ENCODE results near the gene SCAI. TPM values are rescaled to one million over a fixed set of nuclear protein-coding genes. Genes with fewer than 3 reads are reported as not detected.

Gene SCAI
- polyA plus RNA-seq, 2 of the 4 experiments (the other 2 are of a cell fraction), result 2.1 to 5.0 TPM

DNA sequence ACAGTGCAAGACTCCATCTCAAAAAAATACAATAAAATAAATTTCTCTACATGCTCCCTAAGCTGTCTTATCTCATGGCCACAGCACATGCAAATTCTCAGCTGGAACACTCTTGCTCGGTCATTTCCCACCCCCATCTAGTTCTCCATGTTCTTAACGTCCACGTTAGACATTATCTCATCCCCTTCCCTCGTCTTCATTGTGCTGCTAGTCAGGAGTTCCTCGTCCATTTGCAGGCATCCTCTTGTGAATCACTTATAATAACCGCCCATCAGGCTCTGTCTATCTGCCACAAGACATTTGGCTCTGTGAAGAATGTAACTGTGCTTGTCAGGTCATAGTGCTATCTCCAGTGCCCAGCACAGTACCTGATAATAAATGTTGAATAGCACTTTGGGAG, 169.5 kb downstream of the SCAI start:
- 92% methylated on average over 6 of the region's 6 CpGs for WGBS (ENCODE audit: missing lambda C conversion rate)
- Histone ChIP-seq H3K9me3 (no peaks in the 10 kb centered on the region), H3K27ac (no peak overlapping the region), H3K4me3 (no peak overlapping the region), H3K4me1 (no peaks in the 10 kb centered on the region), H3K4me2 (no peak overlapping the region)
- ChIA-PET CTCF (no interaction called here), POLR2A (no interaction called here)
- TF ChIP-seq POLR2AphosphoS2 (conservative IDR thresholded peaks at IDR 0.05; ENCODE audit: low read length) (no peak), FOSB (CRISPR knock-in tag; IDR thresholded peaks at IDR 0.05) (no peak), ZSCAN20 (CRISPR knock-in tag; IDR thresholded peaks at IDR 0.05) (no peak), MAZ (IDR thresholded peaks at IDR 0.05; ENCODE audit: borderline replicate concordance, low read depth, low read length) (no peak), BHLHE40 (IDR thresholded peaks at IDR 0.05; ENCODE audit: low read depth, low read length) (no peak), JUN (IDR thresholded peaks at IDR 0.05) (no peak), FOXS1 (CRISPR knock-in tag; IDR thresholded peaks at IDR 0.05) (no peak), RAD21 (conservative IDR thresholded peaks at IDR 0.05 in 1 of 2, IDR thresholded peaks at IDR 0.05 in 1 of 2) (no peak), ZNF302 (CRISPR knock-in tag; IDR thresholded peaks at IDR 0.05) (no peak), ZC3H11A (IDR thresholded peaks at IDR 0.05) (no peak), HDAC2 (IDR thresholded peaks at IDR 0.05) (no peak), ZFP36 (IDR thresholded peaks at IDR 0.05; ENCODE audit: borderline replicate concordance, partially characterized antibody) (no peak), SMC3 (IDR thresholded peaks at IDR 0.05) (no peak), EHF (CRISPR knock-in tag; IDR thresholded peaks at IDR 0.05) (no peak), HOXA7 (CRISPR knock-in tag; IDR thresholded peaks at IDR 0.05) (no peak), KDM5A (IDR thresholded peaks at IDR 0.05) (no peak)
- TF ChIP-seq, protein P1, sequence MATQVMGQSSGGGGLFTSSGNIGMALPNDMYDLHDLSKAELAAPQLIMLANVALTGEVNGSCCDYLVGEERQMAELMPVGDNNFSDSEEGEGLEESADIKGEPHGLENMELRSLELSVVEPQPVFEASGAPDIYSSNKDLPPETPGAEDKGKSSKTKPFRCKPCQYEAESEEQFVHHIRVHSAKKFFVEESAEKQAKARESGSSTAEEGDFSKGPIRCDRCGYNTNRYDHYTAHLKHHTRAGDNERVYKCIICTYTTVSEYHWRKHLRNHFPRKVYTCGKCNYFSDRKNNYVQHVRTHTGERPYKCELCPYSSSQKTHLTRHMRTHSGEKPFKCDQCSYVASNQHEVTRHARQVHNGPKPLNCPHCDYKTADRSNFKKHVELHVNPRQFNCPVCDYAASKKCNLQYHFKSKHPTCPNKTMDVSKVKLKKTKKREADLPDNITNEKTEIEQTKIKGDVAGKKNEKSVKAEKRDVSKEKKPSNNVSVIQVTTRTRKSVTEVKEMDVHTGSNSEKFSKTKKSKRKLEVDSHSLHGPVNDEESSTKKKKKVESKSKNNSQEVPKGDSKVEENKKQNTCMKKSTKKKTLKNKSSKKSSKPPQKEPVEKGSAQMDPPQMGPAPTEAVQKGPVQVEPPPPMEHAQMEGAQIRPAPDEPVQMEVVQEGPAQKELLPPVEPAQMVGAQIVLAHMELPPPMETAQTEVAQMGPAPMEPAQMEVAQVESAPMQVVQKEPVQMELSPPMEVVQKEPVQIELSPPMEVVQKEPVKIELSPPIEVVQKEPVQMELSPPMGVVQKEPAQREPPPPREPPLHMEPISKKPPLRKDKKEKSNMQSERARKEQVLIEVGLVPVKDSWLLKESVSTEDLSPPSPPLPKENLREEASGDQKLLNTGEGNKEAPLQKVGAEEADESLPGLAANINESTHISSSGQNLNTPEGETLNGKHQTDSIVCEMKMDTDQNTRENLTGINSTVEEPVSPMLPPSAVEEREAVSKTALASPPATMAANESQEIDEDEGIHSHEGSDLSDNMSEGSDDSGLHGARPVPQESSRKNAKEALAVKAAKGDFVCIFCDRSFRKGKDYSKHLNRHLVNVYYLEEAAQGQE (IDR thresholded peaks at IDR 0.05), result no peak
- TF ChIP-seq, protein P2, sequence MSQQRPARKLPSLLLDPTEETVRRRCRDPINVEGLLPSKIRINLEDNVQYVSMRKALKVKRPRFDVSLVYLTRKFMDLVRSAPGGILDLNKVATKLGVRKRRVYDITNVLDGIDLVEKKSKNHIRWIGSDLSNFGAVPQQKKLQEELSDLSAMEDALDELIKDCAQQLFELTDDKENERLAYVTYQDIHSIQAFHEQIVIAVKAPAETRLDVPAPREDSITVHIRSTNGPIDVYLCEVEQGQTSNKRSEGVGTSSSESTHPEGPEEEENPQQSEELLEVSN (IDR thresholded peaks at IDR 0.05; ENCODE audit: borderline replicate concordance, low read depth), result no peak
- TF ChIP-seq, protein P3, sequence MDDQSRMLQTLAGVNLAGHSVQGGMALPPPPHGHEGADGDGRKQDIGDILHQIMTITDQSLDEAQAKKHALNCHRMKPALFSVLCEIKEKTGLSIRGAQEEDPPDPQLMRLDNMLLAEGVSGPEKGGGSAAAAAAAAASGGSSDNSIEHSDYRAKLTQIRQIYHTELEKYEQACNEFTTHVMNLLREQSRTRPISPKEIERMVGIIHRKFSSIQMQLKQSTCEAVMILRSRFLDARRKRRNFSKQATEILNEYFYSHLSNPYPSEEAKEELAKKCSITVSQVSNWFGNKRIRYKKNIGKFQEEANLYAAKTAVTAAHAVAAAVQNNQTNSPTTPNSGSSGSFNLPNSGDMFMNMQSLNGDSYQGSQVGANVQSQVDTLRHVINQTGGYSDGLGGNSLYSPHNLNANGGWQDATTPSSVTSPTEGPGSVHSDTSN (IDR thresholded peaks at IDR 0.05), result no peak
- TF ChIP-seq, protein P4, sequence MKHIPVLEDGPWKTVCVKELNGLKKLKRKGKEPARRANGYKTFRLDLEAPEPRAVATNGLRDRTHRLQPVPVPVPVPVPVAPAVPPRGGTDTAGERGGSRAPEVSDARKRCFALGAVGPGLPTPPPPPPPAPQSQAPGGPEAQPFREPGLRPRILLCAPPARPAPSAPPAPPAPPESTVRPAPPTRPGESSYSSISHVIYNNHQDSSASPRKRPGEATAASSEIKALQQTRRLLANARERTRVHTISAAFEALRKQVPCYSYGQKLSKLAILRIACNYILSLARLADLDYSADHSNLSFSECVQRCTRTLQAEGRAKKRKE (CRISPR knock-in tag; IDR thresholded peaks at IDR 0.05; ENCODE audit: low read depth), result no peak
- no peak for DNase-seq (ENCODE audit: low read depth in 1 of 2, low spot score in 1 of 2)
- ATAC-seq, result no peak
- FAIRE-seq, result no peak

DNA sequence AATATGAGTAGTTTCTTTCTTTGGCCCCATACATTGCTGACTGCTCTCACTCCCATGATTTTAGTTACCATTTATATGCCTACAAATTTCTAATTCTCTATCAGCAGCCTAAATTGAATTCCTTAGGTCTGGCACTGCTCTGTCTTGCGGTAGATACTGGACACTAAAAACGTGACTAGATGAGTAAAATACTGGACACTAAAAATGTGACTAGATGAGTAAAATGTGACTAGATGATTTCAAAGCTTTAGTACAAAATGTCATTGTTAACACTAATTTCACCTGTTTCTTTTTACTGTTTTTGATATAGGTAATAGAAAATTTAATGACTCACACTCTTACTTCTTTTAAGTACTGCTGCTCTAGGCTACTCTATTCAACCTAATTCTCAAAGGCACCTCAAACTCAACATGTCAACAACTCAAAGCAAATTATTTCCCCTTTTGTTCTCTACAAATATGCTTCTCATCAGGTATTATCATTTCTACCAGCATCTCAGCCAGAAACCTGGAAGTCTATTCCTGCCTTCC, 171.0 kb downstream of the SCAI start:
- 90% methylated on average over 2 of the region's 2 CpGs for WGBS (ENCODE audit: missing lambda C conversion rate)

More for the DNA sequence above, 171.0 kb downstream of the SCAI start:
- Histone ChIP-seq H3K4me1 (no peaks in the 10 kb centered on the region), H3K9me3 (no peaks in the 10 kb centered on the region), H3K4me2 (no peak overlapping the region), H3K4me3 (no peak overlapping the region), H3K27ac (no peak overlapping the region)
- ChIA-PET CTCF (interaction anchor here (0.6 to 0.9 kb wide), 2 partner anchors 9 to 1613 kb away, joined by 3 read pairs; no protein-coding TSS in a partner anchor), POLR2A (no interaction called here)
- ATAC-seq, result no peak
- no peak for FAIRE-seq
- DNase-seq (ENCODE audit: low read depth in 1 of 2, low spot score in 1 of 2), result no peak
- TF ChIP-seq RNF2 (IDR thresholded peaks at IDR 0.05; ENCODE audit: borderline replicate concordance, low read depth) (no peak), SREBF2 (IDR thresholded peaks at IDR 0.05) (no peak), CBX2 (IDR thresholded peaks at IDR 0.05; ENCODE audit: borderline replicate concordance, low read depth) (no peak), MAZ (IDR thresholded peaks at IDR 0.05; ENCODE audit: borderline replicate concordance, low read depth, low read length) (no peak), EHF (CRISPR knock-in tag; IDR thresholded peaks at IDR 0.05) (no peak)
- TF ChIP-seq, protein P5, sequence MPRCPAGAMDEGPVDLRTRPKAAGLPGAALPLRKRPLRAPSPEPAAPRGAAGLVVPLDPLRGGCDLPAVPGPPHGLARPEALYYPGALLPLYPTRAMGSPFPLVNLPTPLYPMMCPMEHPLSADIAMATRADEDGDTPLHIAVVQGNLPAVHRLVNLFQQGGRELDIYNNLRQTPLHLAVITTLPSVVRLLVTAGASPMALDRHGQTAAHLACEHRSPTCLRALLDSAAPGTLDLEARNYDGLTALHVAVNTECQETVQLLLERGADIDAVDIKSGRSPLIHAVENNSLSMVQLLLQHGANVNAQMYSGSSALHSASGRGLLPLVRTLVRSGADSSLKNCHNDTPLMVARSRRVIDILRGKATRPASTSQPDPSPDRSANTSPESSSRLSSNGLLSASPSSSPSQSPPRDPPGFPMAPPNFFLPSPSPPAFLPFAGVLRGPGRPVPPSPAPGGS (IDR thresholded peaks at IDR 0.05), result no peak
- TF ChIP-seq, protein P1 (IDR thresholded peaks at IDR 0.05), result no peak
- TF ChIP-seq, protein P6, sequence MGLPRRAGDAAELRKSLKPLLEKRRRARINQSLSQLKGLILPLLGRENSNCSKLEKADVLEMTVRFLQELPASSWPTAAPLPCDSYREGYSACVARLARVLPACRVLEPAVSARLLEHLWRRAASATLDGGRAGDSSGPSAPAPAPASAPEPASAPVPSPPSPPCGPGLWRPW (IDR thresholded peaks at IDR 0.05), result no peak
